Glomerular endothelial cell (primary cell): Measurements from ENCODE around the gene ATF7IP. TPM values are rescaled to one million over a fixed set of nuclear protein-coding genes. Genes with fewer than 3 reads are reported as not detected.

Experiments used
- DNase-seq: peaks from one replicate; pipeline ENCODE4 v3.0.0-alpha.2; 2011; ENCODE audit warnings: low read depth, low spot score; ENCODE audit errors: extremely low read depth
- total RNA-seq: library from RNA; depleted of rRNA; stranded (reverse); fragments of >200 nt; gene quantifications from 2 replicates; pipeline ENCODE4 v1.2.3, GENCODE V29; 2015

Gene ATF7IP
- total RNA-seq, 1 donor from 2014 or later: 41.8 TPM

- no peak for DNase-seq
Observed at GRCh38 chr12:14481201-14481600, 115.7 kb downstream of the ATF7IP start.

- DNase-seq: no peak
Observed at GRCh38 chr12:14482361-14482760, 116.9 kb downstream of the ATF7IP start.

- DNase-seq: no peak
Observed at GRCh38 chr12:14482886-14483285, 117.4 kb downstream of the ATF7IP start.

GRCh38 chr12:14495326-14495725 is 129.8 kb downstream of the ATF7IP start:
- no peak for DNase-seq

GRCh38 chr12:14505626-14506596 is 140.4 kb downstream of the ATF7IP start:
- DNase-seq: no peak

GRCh38 chr12:14510574-14510973 is 145.1 kb downstream of the ATF7IP start:
- DNase-seq: no peak

- no peak for DNase-seq
Observed at GRCh38 chr12:14514154-14514842, 148.8 kb downstream of the ATF7IP start.

GRCh38 chr12:14514946-14515345 is 149.5 kb downstream of the ATF7IP start:
- no peak for DNase-seq

- no peak for DNase-seq
Observed at GRCh38 chr12:14521822-14522221, 156.3 kb downstream of the ATF7IP start.

GRCh38 chr12:14525964-14526363 is 160.5 kb downstream of the ATF7IP start:
- DNase-seq: no peak

- DNase-seq: no peak
Observed at GRCh38 chr12:14532152-14532551, 166.7 kb downstream of the ATF7IP start.

- DNase-seq: no peak
Observed at GRCh38 chr12:14537088-14537487, 171.6 kb downstream of the ATF7IP start.

GRCh38 chr12:14540801-14541462 is 175.4 kb downstream of the ATF7IP start:
- DNase-seq: no peak

- DNase-seq: no peak
Observed at GRCh38 chr12:14545144-14546124, 180.0 kb downstream of the ATF7IP start.

- DNase-seq: no peak
Observed at GRCh38 chr12:14547571-14547970, 182.1 kb downstream of the ATF7IP start.

GRCh38 chr12:14548609-14549008 is 183.1 kb downstream of the ATF7IP start:
- DNase-seq: no peak
